HepG2 (cell line): ENCODE results near the gene HECA. TPM values are rescaled to one million over a fixed set of nuclear protein-coding genes. Genes with fewer than 3 reads are reported as not detected.

Experiments
- ATAC-seq: fragments of 200-7000 bp; cut with Tn5 transposase; 3 replicates; pipeline ENCODE4 v1.9.1; 2020; ENCODE audit warnings: mild to moderate bottlenecking, moderate library complexity
- BruUV-seq: library from RNA; stranded (reverse); fragments of 400-500 nt; replicated peaks from 2 replicates; lab custom pipeline; 2021; lab: Mats Ljungman, UMichigan
- CTCF ChIA-PET: fragments of 300-600 bp; formaldehyde crosslinking; extraction: SDS; loops from one replicate; lab custom pipeline; 2021; ENCODE audit warnings: low total read pairs, inconsistent platforms, low intra/inter-chr PET ratio; lab: Yijun Ruan, JAX
- POLR2A ChIA-PET: fragments of 350-600 bp; sonication (Branson Sonifier 250); formaldehyde crosslinking; loops from one replicate; lab custom pipeline; 2020; ENCODE audit warnings: antibody characterized with exemption, inconsistent platforms; lab: Yijun Ruan, JAX
- DNase-seq: peaks from one replicate; pipeline ENCODE4 v3.0.0-alpha.2; 2015; ENCODE audit warnings: low spot score
- FAIRE-seq: peaks from 3 replicates; lab custom pipeline; 2011; peaks lifted over from hg19 to GRCh38; lab: Jason Lieb, UNC
- H2AFZ ChIP-seq: one replicate; pipeline ENCODE4 v1.6.1; 2011; ENCODE audit warnings: low read length, inconsistent platforms
- H3K27ac ChIP-seq: fragments of 300-600 bp; 3 replicates; pipeline ENCODE4 v1.8.0; 2011; ENCODE audit warnings: mixed run types, mild to moderate bottlenecking, mixed read lengths, low read length, inconsistent platforms; ENCODE audit not compliant: insufficient read depth; ENCODE audit errors: extremely low read length
- H3K27me3 ChIP-seq, 2 experiments: fragments of 200-600 bp in 1 of 2; 2 replicates in 1 of 2; 3 replicates in 1 of 2; pipeline versions ENCODE4 v1.6.0 to v1.8.0; 2011; ENCODE audit warnings: low read length in 2 of 2, mild to moderate bottlenecking in 2 of 2, moderate library complexity in 2 of 2, inconsistent platforms in 1 of 2; ENCODE audit not compliant: insufficient read depth in 2 of 2, control insufficient read depth in 1 of 2
- H3K36me3 ChIP-seq, 2 experiments: fragments of 200-600 bp in 1 of 2; replicated peaks in 1 of 2; 2 replicates in 1 of 2; 3 replicates in 1 of 2; pipeline versions ENCODE4 v1.5.1 to v1.8.0; 2011; ENCODE audit warnings: low read length in 2 of 2, inconsistent platforms in 1 of 2; ENCODE audit not compliant: insufficient read depth in 2 of 2, control insufficient read depth in 1 of 2
- H3K4me1 ChIP-seq: 2 replicates; pipeline ENCODE4 v1.5.1; 2012; ENCODE audit warnings: low read length, inconsistent platforms; ENCODE audit not compliant: insufficient read depth
- H3K4me2 ChIP-seq: 2 replicates; pipeline ENCODE4 v1.6.0; 2011; ENCODE audit warnings: low read depth, low read length, inconsistent platforms
- H3K4me3 ChIP-seq, 3 experiments: fragments of 200-600 bp in 1 of 3; sonication (generic), shearing (Covaris generic) in 1 of 3; replicated peaks in 1 of 3; 2 replicates each; pipeline ENCODE4 v1.5.1; 2011 to 2016; ENCODE audit warnings: low read length in 3 of 3, inconsistent platforms in 2 of 3, low read depth in 2 of 3, mild to moderate bottlenecking in 2 of 3, control low read depth in 1 of 3, mixed read lengths in 1 of 3; ENCODE audit not compliant: insufficient read depth in 1 of 3
- H3K79me2 ChIP-seq: one replicate; pipeline ENCODE4 v1.6.1; 2011; ENCODE audit warnings: low read length, inconsistent platforms; ENCODE audit not compliant: insufficient read depth
- H3K9ac ChIP-seq: 2 replicates; pipeline ENCODE4 v1.6.0; 2011; ENCODE audit warnings: mild to moderate bottlenecking, low read depth, low read length, inconsistent platforms; ENCODE audit not compliant: insufficient read depth
- H3K9me3 ChIP-seq: 2 replicates; pipeline ENCODE4 v1.5.1; 2012; ENCODE audit warnings: mild to moderate bottlenecking, low read length
- H4K20me1 ChIP-seq: 2 replicates; pipeline ENCODE4 v1.6.0; 2011; ENCODE audit warnings: inconsistent platforms, mild to moderate bottlenecking, low read length, moderate library complexity; ENCODE audit not compliant: insufficient read depth
- ESRRA ChIP-seq: sonication (generic); formaldehyde crosslinking; IDR thresholded peaks from 2 replicates; pipeline ENCODE4 v1.5.1; 2020; ENCODE audit warnings: mild to moderate bottlenecking, low read depth, missing genetic modification reagents
- MXD1 ChIP-seq: sonication (generic); formaldehyde crosslinking; IDR thresholded peaks from 2 replicates; pipeline ENCODE4 v1.4.0; 2020; ENCODE audit warnings: mild to moderate bottlenecking, missing genetic modification reagents
- PAWR ChIP-seq: sonication (generic); formaldehyde crosslinking; IDR thresholded peaks from 2 replicates; pipeline ENCODE4 v1.4.0; 2020; ENCODE audit warnings: missing genetic modification reagents, mild to moderate bottlenecking, borderline replicate concordance
- PRDM4 ChIP-seq: sonication (generic); formaldehyde crosslinking; IDR thresholded peaks from 2 replicates; pipeline ENCODE4 v1.9.0; 2021; ENCODE audit warnings: missing genetic modification reagents, borderline replicate concordance
- RXRA ChIP-seq: sonication (generic); formaldehyde crosslinking; IDR thresholded peaks from 2 replicates; pipeline ENCODE4 v1.5.1; 2020; ENCODE audit warnings: missing genetic modification reagents
- SIN3B ChIP-seq: fragments of 150-350 bp; IDR thresholded peaks from 2 replicates; pipeline ENCODE4 v1.6.1; 2014; ENCODE audit warnings: low read length
- TOPORS ChIP-seq: sonication (generic); formaldehyde crosslinking; IDR thresholded peaks from 2 replicates; pipeline ENCODE4 v1.8.0; 2023; ENCODE audit warnings: mild to moderate bottlenecking, missing genetic modification reagents
- XRCC5 ChIP-seq: fragments of 200-400 bp; formaldehyde crosslinking; optimal IDR thresholded peaks from 2 replicates; pipeline ENCODE3; 2017; ENCODE audit warnings: mild to moderate bottlenecking, low read length
- ZBTB21 ChIP-seq: sonication (generic); formaldehyde crosslinking; IDR thresholded peaks from 2 replicates; pipeline ENCODE4 v1.4.0; 2020; ENCODE audit warnings: missing genetic modification reagents
- ZBTB25 ChIP-seq: IDR thresholded peaks from 2 replicates; pipeline ENCODE4 v1.6.1; 2018; ENCODE audit warnings: missing genetic modification reagents
- ZFY ChIP-seq: sonication (generic); formaldehyde crosslinking; IDR thresholded peaks from 2 replicates; pipeline ENCODE4 v1.4.0; 2020; ENCODE audit warnings: missing genetic modification reagents
- ZMAT5 ChIP-seq: sonication (generic); formaldehyde crosslinking; IDR thresholded peaks from 2 replicates; pipeline ENCODE4 v1.5.0; 2020; ENCODE audit warnings: mild to moderate bottlenecking, low read depth, missing genetic modification reagents, borderline replicate concordance
- ZNF235 ChIP-seq: sonication (generic); formaldehyde crosslinking; IDR thresholded peaks from 2 replicates; pipeline ENCODE4 v1.8.1; 2023; ENCODE audit warnings: mild to moderate bottlenecking, missing genetic modification reagents, borderline replicate concordance
- ZNF546 ChIP-seq: sonication (generic); formaldehyde crosslinking; conservative IDR thresholded peaks from 2 replicates; pipeline ENCODE4 v1.8.1; 2023; ENCODE audit warnings: mild to moderate bottlenecking, missing genetic modification reagents
- ZNF720 ChIP-seq: sonication (generic); formaldehyde crosslinking; IDR thresholded peaks from 2 replicates; pipeline ENCODE4 v1.4.0; 2020; ENCODE audit warnings: missing genetic modification reagents
- ZSCAN21 ChIP-seq: sonication (generic); formaldehyde crosslinking; IDR thresholded peaks from 2 replicates; pipeline ENCODE4 v1.8.0; 2022; ENCODE audit warnings: mild to moderate bottlenecking, missing genetic modification reagents, moderate library complexity, borderline replicate concordance
- WGBS: methylation state at CpG from one replicate; pipeline ENCODE4 v1.1.6; 2017; ENCODE audit warnings: low lambda C conversion rate; 5-methylcytosine and 5-hydroxymethylcytosine counted together
- in situ Hi-C: cut with HindIII; loops from 2 replicates; pipeline ENCODE4 v1.10.0; 2017; ENCODE audit warnings: low pct_unique_long_range_greater_than_20kb; ENCODE audit not compliant: extremely low pct_ligation_motif_present
- intact Hi-C: fragments of 100-400 bp; cut with micrococcal nuclease; formaldehyde crosslinking; loops from one replicate; pipeline ENCODE4 v1.10.0; 2022; ENCODE audit not compliant: unreplicated experiment
- polyA plus RNA-seq, 8 experiments: library from polyadenylated mRNA; depleted of rRNA in 3 of 8; stranded (reverse) in 7 of 8; unstranded in 1 of 8; fragments of >200 nt; fragmentation: Illumina TruSeq in 4 of 8; extraction: Trizol in 4 of 8; gene quantifications; 2 replicates each; pipeline versions ENCODE4 v1.2.1 to v1.2.3, GENCODE V29; 2011 to 2016; ENCODE audit warnings: low read depth in 4 of 8, missing spikeins in 1 of 8, mixed read lengths in 1 of 8; ENCODE audit not compliant: insufficient read depth in 1 of 8
- total RNA-seq, 5 experiments: library from RNA; depleted of rRNA; stranded (reverse); fragments of >200 nt; fragmentation: Illumina TruSeq; extraction: Trizol; gene quantifications; 2 replicates each; pipeline ENCODE4 v1.2.3, GENCODE V29; 2016; ENCODE audit warnings: low read depth in 1 of 5

The HECA gene
- total and polyA plus RNA-seq, 2 of the 13 experiments (the other 11 are each of a cell fraction or from before 2014, with no cell fraction given), result 0.18 to 0.49 TPM

GRCh38 chr6:139198529-139199288, 63.8 kb downstream of the HECA start:
- no peak overlapping the region for H3K9ac ChIP-seq
- H3K4me3 ChIP-seq, result no peak overlapping the region
- ChIA-PET CTCF (no interaction called here), POLR2A (no interaction called here)
- 3% methylated on average over 4 of the region's 4 CpGs for WGBS
- no peak overlapping the region for H3K4me2 ChIP-seq
- no TSS peak for BruUV-seq
- H3K27ac ChIP-seq, result no peak overlapping the region
- H3K4me1 ChIP-seq, result no peaks in the 10 kb centered on the region
- intact Hi-C loops, result no loop called here
- ATAC-seq, result no peak
- H3K36me3 ChIP-seq, result no peaks in the 10 kb centered on the region
- TF ChIP-seq ZFY (CRISPR knock-in tag) (no peak), ZBTB25 (CRISPR knock-in tag) (no peak), SIN3B (no peak), ESRRA (no peak), RXRA (CRISPR knock-in tag) (no peak), XRCC5 (no peak), PAWR (no peak), ZMAT5 (no peak), ZNF720 (no peak), TOPORS (CRISPR knock-in tag) (no peak), ZNF235 (CRISPR knock-in tag) (no peak), PRDM4 (no peak), ZBTB21 (CRISPR knock-in tag) (no peak), MXD1 (no peak), ZNF546 (CRISPR knock-in tag) (no peak), ZSCAN21 (CRISPR knock-in tag) (no peak)
- no peak for DNase-seq
- in situ Hi-C loops, result no loop called here
- H2AFZ ChIP-seq, result no peak overlapping the region
- no peaks in the 10 kb centered on the region for H4K20me1 ChIP-seq
- no peaks in the 10 kb centered on the region for H3K27me3 ChIP-seq
- no peak for FAIRE-seq
- H3K79me2 ChIP-seq, result no peaks in the 10 kb centered on the region
- H3K9me3 ChIP-seq, result no peaks in the 10 kb centered on the region
